OCI-LY1 (cell line): ENCODE data around the gene FKBP10.

ENCODE experiments used
- H2AFZ ChIP-seq: fragments of 200-600 bp; sonication (generic), shearing (Covaris generic); 2 replicates; pipeline ENCODE4 v1.6.0; 2014; ENCODE audit warnings: antibody characterized with exemption, mild to moderate bottlenecking, low read length
- H3F3A ChIP-seq: fragments of 200-600 bp; sonication (generic), shearing (Covaris generic); 2 replicates; pipeline ENCODE4 v1.6.0; 2014; ENCODE audit warnings: mild to moderate bottlenecking, antibody characterized with exemption, low read length, moderate library complexity; ENCODE audit not compliant: insufficient read depth
- H3K27ac ChIP-seq: fragments of 200-600 bp; sonication (generic); 2 replicates; pipeline ENCODE4 v1.5.1; 2014; ENCODE audit warnings: low read length, mixed run types, mild to moderate bottlenecking, low read depth; ENCODE audit not compliant: poor library complexity, severe bottlenecking
- H3K27me3 ChIP-seq: fragments of 200-600 bp; sonication (generic); 2 replicates; pipeline ENCODE4 v1.6.0; 2014; ENCODE audit warnings: antibody characterized with exemption, mild to moderate bottlenecking, low read length, moderate library complexity; ENCODE audit not compliant: insufficient read depth
- H3K36me3 ChIP-seq: fragments of 200-600 bp; sonication (generic); 2 replicates; pipeline ENCODE4 v1.6.1; 2014; ENCODE audit warnings: mild to moderate bottlenecking, antibody characterized with exemption, low read length, moderate library complexity, mixed read lengths; ENCODE audit not compliant: insufficient read depth
- H3K4me1 ChIP-seq: fragments of 200-600 bp; sonication (generic); 2 replicates; pipeline ENCODE4 v1.5.1; 2014; ENCODE audit warnings: mild to moderate bottlenecking, low read length, moderate library complexity; ENCODE audit not compliant: insufficient read depth, severe bottlenecking
- H3K4me2 ChIP-seq: fragments of 200-600 bp; sonication (generic), shearing (Covaris generic); 2 replicates; pipeline ENCODE4 v1.6.1; 2014; ENCODE audit warnings: low read length
- H3K4me3 ChIP-seq: fragments of 200-600 bp; sonication (generic); 2 replicates; pipeline ENCODE4 v1.5.1; 2014; ENCODE audit warnings: low read length, low read depth, mild to moderate bottlenecking, mixed read lengths; ENCODE audit not compliant: poor library complexity, severe bottlenecking
- H3K79me2 ChIP-seq: fragments of 200-600 bp; shearing (Covaris generic); 2 replicates; pipeline ENCODE4 v1.6.1; 2016; ENCODE audit warnings: mixed run types, low read length, mixed read lengths; ENCODE audit not compliant: insufficient read depth
- H3K9ac ChIP-seq: fragments of 200-600 bp; sonication (generic), shearing (Covaris generic); 2 replicates; pipeline ENCODE4 v1.6.1; 2014; ENCODE audit warnings: mild to moderate bottlenecking, low read length, mixed read lengths
- H3K9me2 ChIP-seq: fragments of 200-600 bp; sonication (generic), shearing (Covaris generic); 2 replicates; pipeline ENCODE4 v1.6.1; 2014; ENCODE audit warnings: low read depth, mild to moderate bottlenecking, low read length, mixed read lengths
- H3K9me3 ChIP-seq: fragments of 200-600 bp; shearing (Covaris generic); 2 replicates; pipeline ENCODE4 v1.6.1; 2014; ENCODE audit warnings: low read length, mixed read lengths
- H4K20me1 ChIP-seq: fragments of 200-600 bp; sonication (generic), shearing (Covaris generic); 2 replicates; pipeline ENCODE4 v1.6.0; 2016; ENCODE audit warnings: mild to moderate bottlenecking, low read length; ENCODE audit not compliant: insufficient read depth
- CTCF ChIP-seq: fragments of 200-600 bp; sonication (generic), shearing (Covaris generic); IDR thresholded peaks from 2 replicates; pipeline ENCODE4 v1.5.1; 2017; ENCODE audit warnings: mild to moderate bottlenecking, antibody characterized with exemption, low read length, moderate library complexity, mixed read lengths
- EZH2 ChIP-seq: fragments of 200-600 bp; sonication (generic), shearing (Covaris generic); IDR thresholded peaks from 2 replicates; pipeline ENCODE4 v1.8.0; 2017; ENCODE audit warnings: borderline replicate concordance, mixed run types, mild to moderate bottlenecking, antibody characterized with exemption, low read length, moderate library complexity, mixed read lengths

FKBP10 gene

GRCh38 chr17:41864836-41865595 is 52.2 kb downstream of the FKBP10 start, which contains the start of gene KLHL11:
Gene KLHL11, minus strand, starts transcription at chr17:41865423. Its CDS starts 53 bp downstream, at chr17:41865370.
- Histone ChIP-seq H3K36me3 (peaks cover 31% of the 10 kb centered on the region), H3K9me3 (no peaks in the 10 kb centered on the region), H3K4me3 (peak within 1 kb of the TSS; percentile 93), H3K4me1 (peaks cover 27% of the 10 kb centered on the region), H3K27ac (peak within 1 kb of the TSS; percentile 69), H3K27me3 (no peaks in the 10 kb centered on the region), H3K4me2 (peak within 1 kb of the TSS; percentile 99), H3K9me2 (no peaks in the 10 kb centered on the region), H2AFZ (0 out of 2 replicates have a peak within 1 kb of the TSS, but pooled peaks have one; percentile 12), H3K79me2 (peaks cover 44% of the 10 kb centered on the region), H3F3A (no peaks in the 10 kb centered on the region; the same call in 1 of the 2 replicates), H4K20me1 (peaks cover 4% of the 10 kb centered on the region; the same call in 1 of the 2 replicates), H3K9ac (peak within 1 kb of the TSS; percentile 94)
- TF ChIP-seq CTCF (no peak; the same call in 1 of the 2 replicates), EZH2 (no peak)

GRCh38 chr17:41865596-41865893 is 52.7 kb downstream of the FKBP10 start:
- Histone ChIP-seq H3K27ac (peak overlapping the region; percentile 34), H2AFZ (no peak overlapping the region)

GRCh38 chr17:41868568-41868967 is 55.8 kb downstream of the FKBP10 start:
- Histone ChIP-seq H4K20me1 (peaks cover 4% of the 10 kb centered on the region; the same call in 1 of the 2 replicates), H3K36me3 (peaks cover 65% of the 10 kb centered on the region), H3K9me3 (no peaks in the 10 kb centered on the region), H3K4me3 (no peak overlapping the region), H3K4me1 (peaks cover 11% of the 10 kb centered on the region), H2AFZ (no peak overlapping the region), H3K27me3 (no peaks in the 10 kb centered on the region), H3K4me2 (no peak overlapping the region), H3K79me2 (peaks cover 12% of the 10 kb centered on the region), H3K9me2 (no peaks in the 10 kb centered on the region), H3K9ac (no peak overlapping the region), H3K27ac (no peak overlapping the region), H3F3A (no peaks in the 10 kb centered on the region; the same call in 1 of the 2 replicates)
- TF ChIP-seq CTCF (no peak), EZH2 (no peak)

More at GRCh38 chr17:41865596-41865893, 52.7 kb downstream of the FKBP10 start:
- Histone ChIP-seq H3K79me2 (peaks cover 39% of the 10 kb centered on the region), H3K9me2 (no peaks in the 10 kb centered on the region), H3K27me3 (no peaks in the 10 kb centered on the region), H3F3A (no peaks in the 10 kb centered on the region; the same call in 1 of the 2 replicates), H4K20me1 (peaks cover 4% of the 10 kb centered on the region; the same call in 1 of the 2 replicates), H3K4me1 (peaks cover 27% of the 10 kb centered on the region), H3K4me2 (peak overlapping the region; percentile 99), H3K4me3 (peak overlapping the region; percentile 93), H3K9me3 (no peaks in the 10 kb centered on the region), H3K9ac (peak overlapping the region; percentile 94; the same call in 1 of the 2 replicates), H3K36me3 (peaks cover 36% of the 10 kb centered on the region)
- no peak for TF ChIP-seq CTCF
- TF ChIP-seq EZH2, result no peak
